22Rv1 (cell line): Measurements from ENCODE around the gene APBA1.

ENCODE experiments used
- CTCF ChIP-seq: fragments of 450-650 bp; IDR thresholded peaks from 2 replicates; pipeline ENCODE4 v1.5.1; 2017; ENCODE audit warnings: mild to moderate bottlenecking
- ZFX ChIP-seq: fragments of 450-650 bp; IDR thresholded peaks from 2 replicates; pipeline ENCODE4 v1.6.1; 2017; ENCODE audit warnings: antibody characterized with exemption, borderline replicate concordance

GRCh38 chr9:69671879-69672595 lies at the start of gene APBA1:
- TF ChIP-seq CTCF (no peak), ZFX (no peak)
